Measurements from ENCODE around the gene CTSA. TPM values are rescaled to one million over a fixed set of nuclear protein-coding genes. Genes with fewer than 3 reads are reported as not detected.

Gene CTSA
- total and polyA plus RNA-seq, 9 of the 15 experiments (the other 6 are each of a cell fraction or from before 2014, with no cell fraction given): 8.8 to 61.7 (median 28.3) TPM

DNA sequence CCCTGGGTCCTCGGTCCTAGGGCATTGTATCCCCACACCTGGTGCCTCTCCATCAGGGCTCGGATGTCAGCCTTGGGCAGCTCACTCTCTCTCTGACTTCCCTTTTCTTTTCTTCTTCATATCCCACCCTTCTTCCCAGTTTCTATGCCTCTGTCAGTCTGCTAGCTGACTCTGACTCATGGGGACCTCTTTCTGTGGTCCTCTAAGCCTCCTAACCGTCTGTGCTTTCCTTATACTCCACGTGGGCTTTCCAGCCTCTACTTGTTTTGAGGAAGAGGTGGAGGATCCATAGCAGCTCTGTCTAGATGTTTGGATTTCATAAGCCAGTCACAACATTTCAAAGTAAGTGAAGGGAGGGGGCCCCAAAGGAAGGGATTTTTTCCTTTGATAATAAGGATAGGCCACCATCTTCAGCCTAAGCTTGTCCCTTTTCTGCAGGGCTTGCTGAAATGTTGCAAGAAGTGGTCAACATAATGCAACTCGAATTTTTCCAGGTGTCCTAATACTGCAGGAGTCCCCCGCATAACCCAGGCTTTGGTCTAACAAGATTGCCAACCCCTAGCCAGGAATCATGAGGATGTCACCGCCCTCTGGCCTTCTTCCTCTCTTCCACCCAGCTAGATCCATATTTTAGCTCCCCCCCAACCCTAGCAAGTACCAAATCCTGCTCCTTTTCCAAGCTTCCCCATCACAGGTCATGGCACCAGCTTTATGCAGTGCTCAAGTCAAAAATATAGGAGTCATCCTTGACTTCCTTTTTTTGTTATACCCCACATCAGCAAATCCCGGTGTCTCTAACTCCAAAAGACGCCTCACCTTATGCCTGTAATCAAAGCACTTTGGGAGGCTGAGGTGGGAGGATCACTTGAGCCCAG lies 29.6 kb downstream of the CTSA start:
- intact Hi-C loops (cut with micrococcal nuclease) (no loop called here), in situ Hi-C loops (cut with MboI) (no loop called here)
- no TSS peak for BruUV-seq (replicated peaks)
- TF ChIP-seq SP1 (CRISPR knock-in tag; IDR thresholded peaks at IDR 0.05) (no peak), ZNF668 (CRISPR knock-in tag; IDR thresholded peaks at IDR 0.05) (no peak), CEBPG (CRISPR knock-in tag; IDR thresholded peaks at IDR 0.05) (peak; percentile 35; the same call in 1 of the 2 replicates), CEBPG (tag; conservative IDR thresholded peaks at IDR 0.05 in 1 of 2, IDR thresholded peaks at IDR 0.05 in 1 of 2) (no peak), SPI1 (IDR thresholded peaks at IDR 0.05; ENCODE audit: borderline replicate concordance, low read depth, low read length) (peak; percentile 50; the same call in 1 of the 2 replicates), ATF7 (IDR thresholded peaks at IDR 0.05) (no peak), ZKSCAN1 (IDR thresholded peaks at IDR 0.05; ENCODE audit: low read depth, low read length) (no peak)
- TF ChIP-seq, protein P1, sequence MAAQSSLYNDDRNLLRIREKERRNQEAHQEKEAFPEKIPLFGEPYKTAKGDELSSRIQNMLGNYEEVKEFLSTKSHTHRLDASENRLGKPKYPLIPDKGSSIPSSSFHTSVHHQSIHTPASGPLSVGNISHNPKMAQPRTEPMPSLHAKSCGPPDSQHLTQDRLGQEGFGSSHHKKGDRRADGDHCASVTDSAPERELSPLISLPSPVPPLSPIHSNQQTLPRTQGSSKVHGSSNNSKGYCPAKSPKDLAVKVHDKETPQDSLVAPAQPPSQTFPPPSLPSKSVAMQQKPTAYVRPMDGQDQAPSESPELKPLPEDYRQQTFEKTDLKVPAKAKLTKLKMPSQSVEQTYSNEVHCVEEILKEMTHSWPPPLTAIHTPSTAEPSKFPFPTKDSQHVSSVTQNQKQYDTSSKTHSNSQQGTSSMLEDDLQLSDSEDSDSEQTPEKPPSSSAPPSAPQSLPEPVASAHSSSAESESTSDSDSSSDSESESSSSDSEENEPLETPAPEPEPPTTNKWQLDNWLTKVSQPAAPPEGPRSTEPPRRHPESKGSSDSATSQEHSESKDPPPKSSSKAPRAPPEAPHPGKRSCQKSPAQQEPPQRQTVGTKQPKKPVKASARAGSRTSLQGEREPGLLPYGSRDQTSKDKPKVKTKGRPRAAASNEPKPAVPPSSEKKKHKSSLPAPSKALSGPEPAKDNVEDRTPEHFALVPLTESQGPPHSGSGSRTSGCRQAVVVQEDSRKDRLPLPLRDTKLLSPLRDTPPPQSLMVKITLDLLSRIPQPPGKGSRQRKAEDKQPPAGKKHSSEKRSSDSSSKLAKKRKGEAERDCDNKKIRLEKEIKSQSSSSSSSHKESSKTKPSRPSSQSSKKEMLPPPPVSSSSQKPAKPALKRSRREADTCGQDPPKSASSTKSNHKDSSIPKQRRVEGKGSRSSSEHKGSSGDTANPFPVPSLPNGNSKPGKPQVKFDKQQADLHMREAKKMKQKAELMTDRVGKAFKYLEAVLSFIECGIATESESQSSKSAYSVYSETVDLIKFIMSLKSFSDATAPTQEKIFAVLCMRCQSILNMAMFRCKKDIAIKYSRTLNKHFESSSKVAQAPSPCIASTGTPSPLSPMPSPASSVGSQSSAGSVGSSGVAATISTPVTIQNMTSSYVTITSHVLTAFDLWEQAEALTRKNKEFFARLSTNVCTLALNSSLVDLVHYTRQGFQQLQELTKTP (IDR thresholded peaks at IDR 0.05; ENCODE audit: low read depth in 1 of 2, partially characterized antibody in 2 of 2): no peak
- POLR2A ChIA-PET: interaction anchor here (1.1 to 8.0 kb wide), 7 partner anchors 8 to 40 kb away, joined by 3 to 91 read pairs (median 6); partner anchors contain the start of genes PCIF1 and SPATA25
- Histone ChIP-seq H4K20me1 (replicated peaks; ENCODE audit: control insufficient read depth, insufficient read depth, low read length) (0 out of 2 replicates have a peak, but pooled peaks cover 3% of the 10 kb centered on the region), H3K9ac (ENCODE audit: insufficient read depth in 1 of 2, low read depth in 2 of 2, low read length in 2 of 2) (no peak overlapping the region), H3K27ac (ENCODE audit: extremely low read depth, low read depth, low read length) (no peak overlapping the region), H3K4me3 (no peak overlapping the region), H3K4me2 (ENCODE audit: insufficient read depth, low read length) (no peak overlapping the region), H3K9me1 (ENCODE audit: control insufficient read depth, insufficient read depth, low read length) (no peaks in the 10 kb centered on the region), H3K36me3 (ENCODE audit: control insufficient read depth, insufficient read depth, low read length) (no peaks in the 10 kb centered on the region), H3K4me1 (replicated peaks in 1 of 2; ENCODE audit: control insufficient read depth in 2 of 2, insufficient read depth in 2 of 2, low read length in 2 of 2) (peaks cover 10% of the 10 kb centered on the region in 2 experiments; a peak in 4 of 5 replicates), H3K9me3 (replicated peaks; ENCODE audit: control insufficient read depth, insufficient read depth, low read depth, low read length) (no peaks in the 10 kb centered on the region), H2AFZ (ENCODE audit: low read depth, low read length) (no peak overlapping the region), H3K27me3 (ENCODE audit: control insufficient read depth in 2 of 2, insufficient read depth in 2 of 2, low read length in 2 of 2) (no peaks in the 10 kb centered on the region), H3K79me2 (ENCODE audit: control insufficient read depth, insufficient read depth, low read length) (no peaks in the 10 kb centered on the region)
- ATAC-seq (no peak), FAIRE-seq (no peak), DNase-seq (ENCODE audit: extremely low read depth in 1 of 4, low spot score in 3 of 4) (no peak)
- CTCF ChIA-PET (ENCODE audit: low intra/inter-chr PET ratio): no interaction called here
- 16% methylated on average over 9 of the region's 9 CpGs for whole genome bisulfite sequencing (ENCODE audit: insufficient coverage, low coverage, missing lambda C conversion rate)

All from K562 (cell line).